Cardiac septum (tissue), 1 donor: ENCODE data around the gene CHAF1A. TPM values are rescaled to one million over a fixed set of nuclear protein-coding genes. Genes with fewer than 3 reads are reported as not detected.

Experiments
- DNase-seq: peaks from one replicate; pipeline ENCODE4 v3.0.0-alpha.2; 2020; ENCODE audit warnings: low spot score
- intact Hi-C: fragments of 100-400 bp; cut with DNase I; formaldehyde crosslinking; loops from one replicate; pipeline ENCODE4 v1.14.0; 2022
- total RNA-seq: library from RNA; stranded (reverse); fragmentation: NEBNext Ultra II Directional; extraction: Animal tissue kit (Norgen Biotek cat#: 25700); gene quantifications from one replicate; pipeline ENCODE4 v1.2.1, GENCODE V29; 2021
- donor health status: DM: no; HTN: no; CAD: no.

CHAF1A gene
- total RNA-seq, 1 donor from 2014 or later = 5.1 TPM

DNA sequence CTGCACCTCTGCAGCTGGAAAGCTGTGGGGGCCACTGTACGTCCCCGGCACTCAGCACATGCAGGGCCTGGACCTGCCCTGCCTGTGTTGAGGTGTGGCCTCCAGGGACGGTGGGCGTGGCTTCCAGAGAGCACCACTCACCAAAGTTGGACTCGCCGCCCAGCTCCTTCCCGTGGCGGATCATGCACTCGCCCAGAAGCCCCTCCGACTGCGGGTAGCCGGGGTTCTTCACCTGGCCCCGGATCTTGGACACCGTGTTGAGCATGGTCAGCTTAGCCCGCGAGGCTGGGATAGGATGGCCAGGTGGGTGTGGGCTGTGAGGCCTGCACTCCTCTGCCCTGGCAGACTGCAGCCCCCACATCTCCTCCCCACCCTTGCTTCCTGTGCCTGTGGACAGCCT is 37.1 kb upstream of the CHAF1A start:
- no peak for DNase-seq
- intact Hi-C loops = loop anchor here (5.0 kb wide), 1 partner anchor 37 kb away; the partner anchor contains the start of genes CHAF1A and SH3GL1

DNA sequence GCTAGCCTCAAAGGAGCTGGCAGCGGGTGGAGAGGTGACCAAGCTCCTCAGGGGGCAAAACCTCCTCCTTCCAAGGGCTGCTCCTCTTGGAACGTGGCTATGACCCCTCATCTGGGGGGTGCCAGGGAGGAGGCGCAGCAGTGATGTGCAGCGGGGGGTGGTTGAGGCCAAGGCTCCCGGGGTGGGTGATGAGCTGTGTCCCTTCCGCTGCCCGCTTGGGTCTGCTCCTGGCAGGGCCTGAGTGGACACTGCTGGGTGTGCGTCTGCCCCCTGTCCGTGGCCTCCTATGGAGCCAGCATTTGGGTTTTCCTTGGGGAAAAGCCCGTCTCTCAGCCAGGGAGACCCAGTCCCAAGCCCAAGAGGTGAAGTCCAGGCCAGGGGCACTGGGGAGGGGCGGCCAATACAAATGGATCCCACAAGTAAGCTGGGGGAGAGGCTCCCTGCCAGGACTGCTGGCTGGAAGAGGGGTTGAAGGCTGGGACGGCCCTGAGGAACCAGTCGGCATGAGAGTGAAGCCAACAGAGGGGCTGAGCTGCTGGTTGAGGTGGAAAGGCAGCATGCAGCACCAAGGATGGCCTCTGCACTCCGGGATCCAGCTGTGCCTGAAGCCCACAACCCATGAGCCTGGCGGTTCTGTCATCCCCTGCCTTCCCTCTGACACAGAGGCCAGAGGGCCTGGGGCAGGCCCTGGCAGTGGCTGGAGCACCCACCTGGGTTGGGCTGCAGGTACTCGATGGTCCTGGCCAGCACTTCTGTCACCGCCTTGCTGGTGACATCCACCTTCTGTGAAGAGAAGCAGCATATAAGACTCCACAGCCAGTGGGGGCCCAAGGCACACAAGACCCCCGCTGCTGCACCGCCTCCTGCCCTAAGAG is 36.4 kb upstream of the CHAF1A start:
- no peak for DNase-seq
- intact Hi-C loops = loop anchor here (5.0 kb wide), 1 partner anchor 36 kb away; the partner anchor contains the start of genes CHAF1A and SH3GL1

DNA sequence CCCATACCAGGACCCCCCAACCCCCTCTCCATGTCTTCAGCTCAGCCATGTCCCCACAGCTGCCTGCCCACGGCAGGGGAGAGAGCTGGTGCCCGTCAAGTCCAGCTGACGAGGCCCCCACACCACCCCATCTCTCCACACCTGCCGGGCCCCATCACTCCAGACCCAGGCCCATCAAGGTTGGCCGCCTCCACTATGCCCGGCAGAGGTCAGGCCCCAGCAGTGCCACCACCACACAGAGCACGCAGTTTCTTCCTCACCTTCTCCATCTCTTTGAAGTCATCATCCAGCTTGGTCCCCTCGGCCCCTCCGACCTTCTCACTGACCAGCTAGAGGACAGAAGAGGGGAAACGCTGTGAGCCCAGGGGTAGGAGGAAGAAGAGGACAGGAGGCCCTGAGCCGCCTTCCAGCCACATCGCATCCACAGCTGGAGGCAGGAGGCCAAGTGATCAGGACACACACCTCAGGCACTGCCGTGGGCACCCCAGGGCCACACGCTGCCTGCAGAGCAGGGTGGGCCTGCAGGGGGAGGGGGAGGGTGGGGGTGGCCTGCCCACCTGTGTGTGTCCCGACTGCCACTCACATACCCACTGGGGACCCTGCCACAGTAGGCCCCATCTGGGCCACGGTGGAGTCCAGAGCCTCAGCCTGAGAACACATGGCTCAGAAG is 35.6 kb upstream of the CHAF1A start:
- intact Hi-C loops = loop anchor here (5.0 kb wide), 1 partner anchor 36 kb away; the partner anchor contains the start of genes CHAF1A and SH3GL1
- DNase-seq = no peak

DNA sequence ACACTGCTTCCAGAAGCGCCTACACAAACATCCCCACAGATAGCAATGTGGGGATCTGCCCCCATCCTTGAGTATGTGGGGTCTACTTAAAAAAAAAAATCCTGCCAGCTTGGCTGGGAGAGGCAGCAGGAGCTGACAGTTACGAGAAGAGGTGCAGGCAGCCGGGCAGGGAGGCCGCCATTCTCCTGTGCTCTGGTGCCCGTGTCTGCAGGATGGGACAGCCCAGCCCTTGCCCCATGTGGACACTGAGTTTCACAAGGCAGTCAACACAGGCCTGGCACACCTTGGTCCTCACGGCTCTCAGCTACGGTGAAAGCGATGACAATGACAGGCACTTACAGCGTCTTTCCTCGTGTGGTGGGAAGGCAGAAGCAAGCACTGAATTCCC is 35.1 kb upstream of the CHAF1A start:
- DNase-seq = no peak
- intact Hi-C loops = loop anchor here (5.0 kb wide), 1 partner anchor 35 kb away; the partner anchor contains the start of genes CHAF1A and SH3GL1

DNA sequence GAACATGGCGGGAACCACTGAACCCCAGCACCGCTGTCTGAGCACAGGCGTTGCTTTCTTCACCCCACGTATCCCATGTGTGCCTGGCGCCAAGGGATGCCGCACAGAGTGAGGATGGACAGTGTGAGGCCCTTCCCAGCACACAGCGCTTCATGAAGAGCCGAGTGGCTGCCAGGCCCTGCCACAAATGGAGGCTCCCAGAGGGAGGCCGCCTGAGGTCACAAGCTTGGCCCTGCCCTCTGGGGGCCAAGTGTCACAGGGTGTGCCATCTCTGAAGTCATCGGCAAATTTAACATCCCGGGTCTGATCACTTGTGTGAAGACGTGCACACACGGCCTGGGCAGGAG is 34.7 kb upstream of the CHAF1A start:
- intact Hi-C loops = loop anchor here (5.0 kb wide), 1 partner anchor 35 kb away; the partner anchor contains the start of genes CHAF1A and SH3GL1
- DNase-seq = no peak

DNA sequence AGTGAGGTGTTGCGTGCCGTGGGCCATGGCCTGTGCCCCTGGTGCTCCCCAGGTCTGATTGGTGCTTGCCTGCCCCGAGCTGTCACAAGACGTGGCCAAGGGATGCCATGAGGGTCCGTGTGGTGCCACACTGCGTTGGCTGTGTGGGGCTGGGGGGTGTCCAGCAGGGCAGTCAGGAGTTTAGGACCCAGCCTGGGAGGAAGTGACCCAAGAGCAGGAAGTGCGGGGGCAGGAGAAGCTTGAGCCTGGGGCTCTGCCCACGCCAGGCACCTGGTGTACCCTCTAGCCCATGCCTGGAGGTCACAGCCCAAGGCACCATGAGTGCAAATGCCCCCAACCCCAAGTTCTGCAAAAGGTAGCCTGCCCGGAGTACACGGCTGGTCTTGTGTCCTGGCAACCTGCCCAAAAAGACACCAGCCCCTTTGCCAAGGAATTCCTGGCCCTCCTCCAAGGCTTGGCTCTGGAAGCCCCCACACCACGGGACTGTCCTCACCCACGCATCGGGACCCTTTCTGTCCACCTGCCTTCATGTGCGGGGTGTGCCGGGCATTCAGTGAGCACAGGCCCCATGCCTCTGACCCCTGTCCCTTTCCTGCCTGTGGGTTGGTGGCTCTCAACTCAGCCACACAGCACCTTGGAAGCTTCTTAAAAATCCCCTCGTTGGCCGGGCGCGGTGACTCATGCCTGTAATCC is 34.2 kb upstream of the CHAF1A start:
- intact Hi-C loops = loop anchor here (5.0 kb wide), 1 partner anchor 34 kb away; the partner anchor contains the start of genes CHAF1A and SH3GL1
- no peak for DNase-seq

DNA sequence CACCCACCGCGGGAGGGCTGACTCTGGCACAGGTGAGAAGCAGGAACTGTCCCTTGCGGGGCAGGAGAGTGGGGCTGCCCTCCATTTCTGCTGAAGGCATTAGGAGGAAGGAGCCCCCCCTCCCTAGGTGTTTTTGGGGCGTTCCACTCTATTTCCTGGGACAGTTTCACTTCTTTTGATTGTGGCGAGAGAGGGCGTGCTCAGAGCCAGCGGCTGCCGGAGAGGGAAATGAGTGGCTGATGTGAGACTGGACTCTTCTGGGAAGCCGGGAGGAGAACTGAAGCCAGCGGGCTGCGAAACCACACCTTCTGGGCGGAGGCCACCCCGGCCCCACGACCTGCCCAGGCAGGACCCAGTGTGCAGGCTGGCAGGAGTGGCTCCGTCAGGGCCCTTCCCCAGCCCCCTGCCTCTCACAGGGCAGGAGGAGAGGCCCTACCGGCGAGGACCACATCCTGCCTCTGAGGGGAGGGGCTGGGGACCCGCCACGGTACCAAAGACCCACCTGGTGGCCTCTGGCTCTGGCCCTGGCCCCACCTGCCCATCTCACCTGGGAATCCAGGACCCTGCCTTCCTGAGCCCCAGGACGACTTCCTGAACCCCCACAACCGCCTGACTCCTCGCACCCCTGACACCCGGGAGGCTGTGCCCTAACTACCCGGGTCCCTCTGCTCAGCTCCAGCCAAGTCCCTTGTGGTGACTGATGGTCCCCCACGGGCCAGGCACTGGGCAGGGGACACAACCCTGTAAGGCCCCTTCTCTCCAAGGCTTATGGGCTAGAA is 33.1 kb upstream of the CHAF1A start:
- intact Hi-C loops = loop anchor here (5.0 kb wide), 1 partner anchor 33 kb away; the partner anchor contains the start of genes CHAF1A and SH3GL1
- DNase-seq = peak; percentile 82

DNA sequence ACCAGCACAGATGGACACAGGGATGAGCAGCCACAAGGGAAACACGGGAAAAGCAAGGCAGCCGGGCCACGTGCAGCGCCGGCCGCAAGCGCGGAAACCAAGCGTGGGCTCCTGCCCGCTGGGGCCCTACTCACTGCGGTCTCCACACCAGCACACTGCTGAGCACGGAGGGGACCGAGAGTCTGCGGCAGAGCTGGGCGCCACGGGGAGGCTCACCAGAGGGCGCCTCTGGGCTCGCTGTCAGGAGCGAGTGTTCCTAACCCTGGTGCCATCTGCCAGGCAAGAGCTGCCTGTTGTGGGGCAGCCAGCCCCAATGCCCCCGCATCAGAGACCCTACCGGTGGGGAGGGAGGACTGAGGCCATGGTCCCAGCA is 32.6 kb upstream of the CHAF1A start:
- intact Hi-C loops = loop anchor here (5.0 kb wide), 1 partner anchor 32 kb away; the partner anchor contains the start of genes CHAF1A and SH3GL1
- no peak for DNase-seq

DNA sequence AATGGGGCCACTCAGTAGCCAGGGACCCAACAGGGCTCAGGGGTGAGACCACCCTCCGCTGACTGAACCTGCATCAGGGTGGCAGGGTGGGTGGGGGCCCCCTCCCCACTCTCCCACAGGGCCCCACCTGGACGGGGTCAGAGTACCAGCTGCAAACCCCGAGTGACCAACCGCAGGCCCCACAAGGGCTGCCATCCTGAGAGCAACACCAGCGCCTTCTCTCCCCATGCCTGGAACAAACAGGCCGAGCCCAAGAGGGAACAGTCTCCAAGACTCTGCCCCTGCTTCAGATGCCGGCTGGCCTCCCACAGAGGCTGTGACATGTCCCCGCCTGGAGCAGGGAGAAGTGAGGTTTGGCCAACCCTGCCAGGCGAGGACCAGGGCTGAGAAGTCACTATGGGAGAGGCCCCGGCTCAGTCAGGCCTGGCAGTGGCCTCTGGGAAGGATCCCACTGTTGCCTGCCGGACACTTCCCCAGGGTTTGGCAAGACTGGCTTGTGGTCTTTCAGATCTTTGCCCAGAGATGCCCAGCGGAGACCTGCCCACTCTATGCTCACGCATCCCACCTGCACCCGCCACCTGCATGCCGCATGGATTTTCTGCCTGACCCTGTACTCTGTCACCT is 31.9 kb upstream of the CHAF1A start:
- no peak for DNase-seq
- intact Hi-C loops = no loop called here

DNA sequence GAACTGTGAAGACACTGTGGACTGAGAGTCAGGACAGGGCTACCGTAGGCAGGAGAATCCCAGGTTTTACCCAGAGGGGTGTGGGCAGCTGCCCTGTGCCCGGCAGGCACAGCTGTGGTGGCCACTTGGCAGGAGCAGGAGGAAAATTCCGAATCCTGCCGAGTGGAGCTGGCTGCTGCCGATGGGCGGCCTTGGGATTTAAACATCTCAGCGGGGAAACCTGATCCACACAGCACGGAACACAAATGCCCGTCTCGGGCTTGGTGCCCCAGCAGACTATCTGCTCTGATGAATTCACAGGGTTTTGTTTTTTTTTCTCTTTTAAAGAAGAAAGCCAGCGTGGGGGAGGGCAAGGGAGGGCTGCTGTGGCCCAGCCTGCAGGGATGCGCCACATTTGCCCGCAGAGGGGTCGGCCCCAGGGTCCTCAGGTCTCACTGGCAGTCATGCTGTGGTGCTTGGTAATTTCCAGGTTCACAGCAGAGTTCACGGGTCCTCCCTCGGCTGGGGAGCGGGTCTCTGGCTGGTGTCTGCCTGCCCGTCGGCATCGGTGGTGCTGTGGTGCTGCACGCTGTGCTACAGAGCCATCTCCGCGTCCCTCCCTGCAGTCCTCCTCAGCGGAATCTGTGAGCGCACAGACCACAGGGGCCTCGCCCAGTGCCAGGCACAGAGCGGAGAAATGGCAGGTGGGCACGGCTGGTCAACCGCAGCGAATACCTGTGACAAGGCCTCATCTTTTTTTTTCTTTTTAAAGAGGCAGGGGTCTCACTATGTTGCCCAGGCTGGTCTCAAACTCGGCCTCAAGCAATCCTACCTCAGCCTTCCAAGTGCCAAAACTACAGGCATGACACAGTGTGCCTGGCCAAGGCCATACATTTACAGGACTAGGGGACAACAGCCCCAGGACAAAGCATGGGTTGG is 30.9 kb upstream of the CHAF1A start:
- no peak for DNase-seq
- intact Hi-C loops = no loop called here

DNA sequence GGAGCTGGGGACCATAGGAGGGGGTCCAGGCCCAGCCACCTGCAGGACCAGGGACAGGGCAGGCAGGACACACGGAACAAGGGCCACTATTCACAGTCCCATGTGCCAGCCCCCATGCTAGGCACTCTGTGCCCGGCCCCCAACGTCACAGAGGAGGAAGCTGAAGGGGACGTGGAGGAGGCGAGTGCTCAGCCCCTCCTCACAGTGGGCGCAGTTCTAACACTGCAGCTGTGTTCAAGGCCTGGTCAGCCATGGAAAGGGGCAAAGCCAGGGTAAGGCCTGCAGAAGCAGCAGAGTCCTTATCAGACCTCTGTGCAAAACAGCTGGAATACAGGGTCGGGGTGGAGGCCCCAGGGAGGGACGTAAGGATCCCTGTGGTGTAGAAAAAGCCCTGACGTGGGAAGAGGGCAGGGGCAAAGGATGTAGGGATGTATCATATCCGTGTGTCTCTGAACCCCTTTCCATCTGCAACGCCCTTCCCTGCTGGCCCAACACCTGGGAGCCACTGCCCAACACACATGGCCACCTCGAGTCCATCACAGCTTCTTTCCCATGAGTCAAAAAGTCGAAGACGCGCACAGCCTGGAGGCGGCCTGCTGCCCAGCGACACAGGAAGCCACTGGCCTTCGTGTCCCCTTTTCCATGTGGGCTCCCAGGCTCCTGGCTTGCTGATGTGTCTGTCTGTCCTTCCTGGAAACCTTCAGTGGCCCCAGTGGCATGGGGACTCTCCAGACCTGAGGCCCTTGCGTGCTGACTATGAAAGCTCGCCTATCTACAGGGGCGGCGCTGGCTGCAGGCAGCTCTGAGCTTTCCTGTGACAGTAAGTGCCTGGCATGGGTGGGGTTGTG is 30.1 kb upstream of the CHAF1A start:
- no peak for DNase-seq
- intact Hi-C loops = no loop called here

DNA sequence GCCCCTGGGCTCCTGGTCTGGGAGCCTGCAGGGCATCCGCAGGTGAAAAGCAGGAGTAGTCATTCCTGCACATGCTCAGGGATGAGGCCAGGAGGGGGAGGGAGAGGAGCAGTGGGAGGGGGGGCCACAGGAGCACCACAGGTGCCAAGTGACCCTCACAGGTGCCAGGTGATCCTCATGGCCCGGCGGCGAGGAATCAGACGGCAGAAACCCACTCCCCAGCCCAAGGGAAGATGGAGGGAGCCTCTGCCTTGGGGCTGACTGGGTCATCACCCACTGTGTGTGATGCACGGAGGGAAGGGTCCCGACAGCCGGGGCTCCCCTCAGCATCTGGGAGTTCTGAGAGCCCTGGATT is 29.4 kb upstream of the CHAF1A start:
- intact Hi-C loops = no loop called here
- DNase-seq = no peak

DNA sequence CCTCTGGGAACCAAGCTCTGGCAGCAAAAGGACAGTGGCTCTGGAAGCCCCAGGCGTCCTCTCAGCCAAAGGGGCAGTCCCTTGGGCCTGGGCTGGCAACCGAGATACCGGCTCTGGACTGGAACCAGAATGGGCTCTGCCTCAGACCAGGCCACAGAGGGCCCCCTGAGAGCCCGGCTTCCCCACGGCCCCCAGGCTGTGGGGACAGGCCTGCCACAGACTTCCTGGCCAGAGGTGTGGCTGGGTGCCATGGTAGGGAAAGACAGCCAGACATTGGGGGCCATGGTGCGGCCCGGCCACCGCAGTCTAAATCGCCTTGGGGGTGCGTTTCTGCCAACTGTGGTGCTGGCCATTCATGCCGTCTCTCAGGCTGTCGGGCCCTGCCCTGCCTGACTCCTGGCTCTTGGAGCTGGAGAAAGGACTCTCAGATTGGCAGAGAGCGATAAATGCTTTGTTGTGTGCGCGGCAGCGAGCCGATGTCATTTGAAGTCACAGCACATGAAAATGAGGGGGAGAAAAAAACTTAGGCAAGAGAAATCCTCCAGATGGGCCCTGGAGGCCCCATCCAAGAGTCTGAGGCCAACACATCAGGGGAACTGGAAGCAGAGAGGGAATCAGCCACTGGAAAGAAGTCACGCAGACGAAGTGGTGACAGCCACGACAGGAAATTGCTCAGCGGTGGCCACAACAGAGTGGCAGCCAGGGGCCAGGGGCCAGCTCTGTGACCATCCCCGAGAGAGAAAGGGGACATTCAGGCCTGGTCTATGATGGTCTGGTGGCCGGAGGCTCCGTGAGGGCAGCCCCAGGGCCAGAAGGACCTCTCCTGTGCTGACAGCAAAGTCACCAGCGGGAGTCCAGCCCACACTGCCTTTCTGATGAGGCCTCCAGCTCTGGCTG is 28.6 kb upstream of the CHAF1A start:
- intact Hi-C loops = no loop called here
- no peak for DNase-seq

DNA sequence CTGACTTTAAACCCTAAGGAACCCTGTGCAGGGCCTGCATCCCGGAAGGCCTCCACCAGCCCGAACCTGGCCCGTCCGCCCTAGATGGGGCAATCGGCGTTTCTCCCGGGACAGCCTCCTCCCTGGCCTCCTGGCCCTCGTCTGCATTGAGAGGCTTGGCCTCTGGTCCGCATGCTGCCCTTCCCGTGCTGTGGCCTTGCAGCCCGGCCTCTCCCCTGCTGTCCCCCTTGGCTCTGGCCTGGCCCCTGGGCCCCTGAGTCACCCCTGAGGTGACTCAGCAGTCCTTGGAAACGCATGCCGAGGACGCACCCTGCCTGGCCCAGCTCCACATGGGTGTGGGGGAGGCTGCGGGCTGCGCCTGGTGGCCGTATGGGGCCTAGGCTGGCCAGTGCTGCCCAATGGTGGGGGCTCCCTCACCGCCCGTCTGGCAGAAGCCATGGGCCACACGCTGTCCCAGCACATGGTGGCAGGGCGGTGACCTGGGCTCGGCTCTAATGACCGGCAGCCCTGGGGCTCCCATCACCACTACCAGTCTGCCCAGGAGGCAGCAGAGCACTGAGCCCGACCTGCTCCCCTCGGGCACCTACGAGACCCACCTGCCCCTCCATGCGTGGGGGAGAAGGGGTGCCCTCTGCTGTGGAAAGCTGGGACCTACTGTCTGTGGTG is 27.8 kb upstream of the CHAF1A start:
- intact Hi-C loops = no loop called here

More for the DNA sequence above, 27.8 kb upstream of the CHAF1A start:
- peak; percentile 82 for DNase-seq
